ENCODE data around the gene DPH7.
"Not testable (repeated sequence)": the region's sequence is repeated elsewhere in the genome, so short reads cannot be mapped to it uniquely, and the experiment has no call there.

The DPH7 gene

GRCh38 chr9:137513801-137514570 is 64.7 kb downstream of the DPH7 start:
- H3K4me3 ChIP-seq (ENCODE audit: low read depth, low read length); H3K9me3 ChIP-seq (ENCODE audit: control insufficient read depth, insufficient read depth, low read length); H3K36me3 ChIP-seq (ENCODE audit: control insufficient read depth, insufficient read depth, low read length); H3K4me1 ChIP-seq (ENCODE audit: control insufficient read depth, insufficient read depth, low read length); H3K9ac ChIP-seq (ENCODE audit: low read depth, low read length); H3K27me3 ChIP-seq (ENCODE audit: control insufficient read depth, insufficient read depth, low read length); H3K27ac ChIP-seq (ENCODE audit: low read depth, low read length): not testable (repeated sequence)

- not testable (repeated sequence) for H3K27ac ChIP-seq (ENCODE audit: low read depth, low read length); H3K9ac ChIP-seq (ENCODE audit: low read depth, low read length); H3K27me3 ChIP-seq (ENCODE audit: control insufficient read depth, insufficient read depth, low read length); H3K9me3 ChIP-seq (ENCODE audit: control insufficient read depth, insufficient read depth, low read length); H3K4me3 ChIP-seq (ENCODE audit: low read depth, low read length); H3K4me1 ChIP-seq (ENCODE audit: control insufficient read depth, insufficient read depth, low read length); H3K36me3 ChIP-seq (ENCODE audit: control insufficient read depth, insufficient read depth, low read length)
Observed at GRCh38 chr9:137513136-137513535, 65.6 kb downstream of the DPH7 start.

- Histone ChIP-seq H3K36me3 (ENCODE audit: control insufficient read depth, insufficient read depth, low read length) (no peaks in the 10 kb centered on the region), H3K4me3 (ENCODE audit: low read depth, low read length) (no peak overlapping the region), H3K9me3 (ENCODE audit: control insufficient read depth, insufficient read depth, low read length) (peaks cover 3% of the 10 kb centered on the region; the same call in 1 of the 2 replicates), H3K9ac (ENCODE audit: low read depth, low read length) (no peak overlapping the region), H3K4me1 (ENCODE audit: control insufficient read depth, insufficient read depth, low read length) (no peaks in the 10 kb centered on the region), H3K27me3 (ENCODE audit: control insufficient read depth, insufficient read depth, low read length) (no peaks in the 10 kb centered on the region), H3K27ac (ENCODE audit: low read depth, low read length) (no peak overlapping the region)
Observed at GRCh38 chr9:137511758-137512463, 66.8 kb downstream of the DPH7 start.

- H3K27ac ChIP-seq (ENCODE audit: low read depth, low read length); H3K4me3 ChIP-seq (ENCODE audit: low read depth, low read length); H3K36me3 ChIP-seq (ENCODE audit: control insufficient read depth, insufficient read depth, low read length); H3K9me3 ChIP-seq (ENCODE audit: control insufficient read depth, insufficient read depth, low read length); H3K27me3 ChIP-seq (ENCODE audit: control insufficient read depth, insufficient read depth, low read length); H3K4me1 ChIP-seq (ENCODE audit: control insufficient read depth, insufficient read depth, low read length); H3K9ac ChIP-seq (ENCODE audit: low read depth, low read length): not testable (repeated sequence)
Observed at GRCh38 chr9:137511126-137511525, 67.6 kb downstream of the DPH7 start.

- Histone ChIP-seq H3K4me3 (ENCODE audit: low read depth, low read length) (no peak overlapping the region), H3K36me3 (ENCODE audit: control insufficient read depth, insufficient read depth, low read length) (no peaks in the 10 kb centered on the region), H3K4me1 (ENCODE audit: control insufficient read depth, insufficient read depth, low read length) (no peaks in the 10 kb centered on the region), H3K9me3 (ENCODE audit: control insufficient read depth, insufficient read depth, low read length) (peaks cover 7% of the 10 kb centered on the region; the same call in 1 of the 2 replicates), H3K27me3 (ENCODE audit: control insufficient read depth, insufficient read depth, low read length) (no peaks in the 10 kb centered on the region), H3K9ac (ENCODE audit: low read depth, low read length) (no peak overlapping the region), H3K27ac (ENCODE audit: low read depth, low read length) (no peak overlapping the region)
Observed at GRCh38 chr9:137509198-137509597, 69.5 kb downstream of the DPH7 start.

- H3K27ac ChIP-seq (ENCODE audit: low read depth, low read length): no peak overlapping the region
- peaks cover 13% of the 10 kb centered on the region for H3K9me3 ChIP-seq (ENCODE audit: control insufficient read depth, insufficient read depth, low read length)
- no peak overlapping the region for H3K4me3 ChIP-seq (ENCODE audit: low read depth, low read length)
- no peak overlapping the region for H3K9ac ChIP-seq (ENCODE audit: low read depth, low read length)
- H3K36me3 ChIP-seq (ENCODE audit: control insufficient read depth, insufficient read depth, low read length): no peaks in the 10 kb centered on the region
- no peaks in the 10 kb centered on the region for H3K4me1 ChIP-seq (ENCODE audit: control insufficient read depth, insufficient read depth, low read length)
- H3K27me3 ChIP-seq (ENCODE audit: control insufficient read depth, insufficient read depth, low read length): no peaks in the 10 kb centered on the region
Observed at GRCh38 chr9:137506702-137507171, 72.0 kb downstream of the DPH7 start.

- Histone ChIP-seq H3K9me3 (ENCODE audit: control insufficient read depth, insufficient read depth, low read length) (peaks cover 13% of the 10 kb centered on the region), H3K27me3 (ENCODE audit: control insufficient read depth, insufficient read depth, low read length) (no peaks in the 10 kb centered on the region), H3K9ac (ENCODE audit: low read depth, low read length) (no peak overlapping the region), H3K4me3 (ENCODE audit: low read depth, low read length) (no peak overlapping the region), H3K27ac (ENCODE audit: low read depth, low read length) (no peak overlapping the region), H3K4me1 (ENCODE audit: control insufficient read depth, insufficient read depth, low read length) (no peaks in the 10 kb centered on the region), H3K36me3 (ENCODE audit: control insufficient read depth, insufficient read depth, low read length) (no peaks in the 10 kb centered on the region)
Observed at GRCh38 chr9:137506274-137506673, 72.5 kb downstream of the DPH7 start.

- no peaks in the 10 kb centered on the region for H3K4me1 ChIP-seq (ENCODE audit: control insufficient read depth, insufficient read depth, low read length)
Observed at GRCh38 chr9:137505421-137506140, 73.1 kb downstream of the DPH7 start.

More at GRCh38 chr9:137505421-137506140, 73.1 kb downstream of the DPH7 start:
- no peaks in the 10 kb centered on the region for H3K27me3 ChIP-seq (ENCODE audit: control insufficient read depth, insufficient read depth, low read length)
- H3K4me3 ChIP-seq (ENCODE audit: low read depth, low read length): no peak overlapping the region
- no peak overlapping the region for H3K27ac ChIP-seq (ENCODE audit: low read depth, low read length)
- no peaks in the 10 kb centered on the region for H3K36me3 ChIP-seq (ENCODE audit: control insufficient read depth, insufficient read depth, low read length)
- H3K9me3 ChIP-seq (ENCODE audit: control insufficient read depth, insufficient read depth, low read length): peaks cover 13% of the 10 kb centered on the region
- H3K9ac ChIP-seq (ENCODE audit: low read depth, low read length): no peak overlapping the region

Data from HUES48 (cell line).